IMR-90 (cell line): ENCODE measurements around the gene CDK7.

Source experiments
- BHLHE40 ChIP-seq: fragments of 150-350 bp; IDR thresholded peaks from 2 replicates; pipeline ENCODE4 v1.6.1; 2016; ENCODE audit warnings: mild to moderate bottlenecking, low read depth, low read length
- CEBPB ChIP-seq: IDR thresholded peaks from 2 replicates; pipeline ENCODE4 v1.6.1; 2012; ENCODE audit warnings: low read depth, low read length, improper control_type of control experiment
- MAFK ChIP-seq: IDR thresholded peaks from 2 replicates; pipeline ENCODE4 v1.6.1; 2012; ENCODE audit warnings: low read depth, low read length, improper control_type of control experiment
- MAZ ChIP-seq: IDR thresholded peaks from 2 replicates; pipeline ENCODE4 v1.6.1; 2012; ENCODE audit warnings: low read depth, mild to moderate bottlenecking, low read length, improper control_type of control experiment, moderate library complexity, borderline replicate concordance
- MXI1 ChIP-seq: IDR thresholded peaks from 2 replicates; pipeline ENCODE4 v1.6.1; 2012; ENCODE audit warnings: low read depth, mild to moderate bottlenecking, low read length, moderate library complexity, borderline replicate concordance
- POLR2A ChIP-seq: IDR thresholded peaks from 2 replicates; pipeline ENCODE4 v1.6.1; 2012; ENCODE audit warnings: mild to moderate bottlenecking, low read depth, low read length
- RCOR1 ChIP-seq: IDR thresholded peaks from 2 replicates; pipeline ENCODE4 v1.6.1; 2012; ENCODE audit warnings: mild to moderate bottlenecking, low read length, improper control_type of control experiment; ENCODE audit not compliant: insufficient replicate concordance
- RFX5 ChIP-seq: IDR thresholded peaks from 2 replicates; pipeline ENCODE4 v1.8.0; 2012; ENCODE audit warnings: low read depth, mild to moderate bottlenecking, low read length, moderate library complexity
- TF ChIP-seq, protein P1 (sequence below): conservative IDR thresholded peaks from 2 replicates; pipeline ENCODE4 v1.5.1; 2012; ENCODE audit warnings: mild to moderate bottlenecking, low read depth, low read length, improper control_type of control experiment

DNA sequence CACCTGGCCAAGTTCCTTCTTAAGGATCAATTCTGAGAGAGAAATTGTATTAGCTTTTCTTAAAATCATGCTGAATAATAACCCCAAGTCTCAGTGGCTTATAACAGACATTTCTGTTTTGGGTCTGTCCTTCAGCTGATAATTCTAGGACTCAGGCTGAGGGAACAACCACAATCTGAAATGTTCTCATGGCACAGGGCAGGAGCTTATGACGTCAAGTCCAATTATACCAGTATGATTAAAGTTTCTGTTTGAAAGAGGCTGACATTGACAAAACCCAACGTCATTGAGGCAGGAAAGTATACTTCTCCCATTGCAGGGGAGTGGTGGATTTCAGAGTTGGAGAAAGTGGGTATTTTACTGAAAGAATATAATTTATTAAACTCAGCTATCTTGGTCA lies 23.5 kb upstream of the CDK7 start:
- TF ChIP-seq MAFK (no peak), MXI1 (no peak), RCOR1 (no peak), RFX5 (no peak), POLR2A (no peak), MAZ (no peak), CEBPB (no peak), BHLHE40 (no peak)
- TF ChIP-seq, protein P1, sequence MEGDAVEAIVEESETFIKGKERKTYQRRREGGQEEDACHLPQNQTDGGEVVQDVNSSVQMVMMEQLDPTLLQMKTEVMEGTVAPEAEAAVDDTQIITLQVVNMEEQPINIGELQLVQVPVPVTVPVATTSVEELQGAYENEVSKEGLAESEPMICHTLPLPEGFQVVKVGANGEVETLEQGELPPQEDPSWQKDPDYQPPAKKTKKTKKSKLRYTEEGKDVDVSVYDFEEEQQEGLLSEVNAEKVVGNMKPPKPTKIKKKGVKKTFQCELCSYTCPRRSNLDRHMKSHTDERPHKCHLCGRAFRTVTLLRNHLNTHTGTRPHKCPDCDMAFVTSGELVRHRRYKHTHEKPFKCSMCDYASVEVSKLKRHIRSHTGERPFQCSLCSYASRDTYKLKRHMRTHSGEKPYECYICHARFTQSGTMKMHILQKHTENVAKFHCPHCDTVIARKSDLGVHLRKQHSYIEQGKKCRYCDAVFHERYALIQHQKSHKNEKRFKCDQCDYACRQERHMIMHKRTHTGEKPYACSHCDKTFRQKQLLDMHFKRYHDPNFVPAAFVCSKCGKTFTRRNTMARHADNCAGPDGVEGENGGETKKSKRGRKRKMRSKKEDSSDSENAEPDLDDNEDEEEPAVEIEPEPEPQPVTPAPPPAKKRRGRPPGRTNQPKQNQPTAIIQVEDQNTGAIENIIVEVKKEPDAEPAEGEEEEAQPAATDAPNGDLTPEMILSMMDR: no peak
